ENCODE results near the gene STRIP2.
"Not testable (repeated sequence)": the region's sequence is repeated elsewhere in the genome, so short reads cannot be mapped to it uniquely, and the experiment has no call there.

STRIP2 gene, protein sequence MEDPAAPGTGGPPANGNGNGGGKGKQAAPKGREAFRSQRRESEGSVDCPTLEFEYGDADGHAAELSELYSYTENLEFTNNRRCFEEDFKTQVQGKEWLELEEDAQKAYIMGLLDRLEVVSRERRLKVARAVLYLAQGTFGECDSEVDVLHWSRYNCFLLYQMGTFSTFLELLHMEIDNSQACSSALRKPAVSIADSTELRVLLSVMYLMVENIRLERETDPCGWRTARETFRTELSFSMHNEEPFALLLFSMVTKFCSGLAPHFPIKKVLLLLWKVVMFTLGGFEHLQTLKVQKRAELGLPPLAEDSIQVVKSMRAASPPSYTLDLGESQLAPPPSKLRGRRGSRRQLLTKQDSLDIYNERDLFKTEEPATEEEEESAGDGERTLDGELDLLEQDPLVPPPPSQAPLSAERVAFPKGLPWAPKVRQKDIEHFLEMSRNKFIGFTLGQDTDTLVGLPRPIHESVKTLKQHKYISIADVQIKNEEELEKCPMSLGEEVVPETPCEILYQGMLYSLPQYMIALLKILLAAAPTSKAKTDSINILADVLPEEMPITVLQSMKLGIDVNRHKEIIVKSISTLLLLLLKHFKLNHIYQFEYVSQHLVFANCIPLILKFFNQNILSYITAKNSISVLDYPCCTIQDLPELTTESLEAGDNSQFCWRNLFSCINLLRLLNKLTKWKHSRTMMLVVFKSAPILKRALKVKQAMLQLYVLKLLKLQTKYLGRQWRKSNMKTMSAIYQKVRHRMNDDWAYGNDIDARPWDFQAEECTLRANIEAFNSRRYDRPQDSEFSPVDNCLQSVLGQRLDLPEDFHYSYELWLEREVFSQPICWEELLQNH

GRCh38 chr7:129433847-129434674 is at the start of gene STRIP2:
STRIP2 (plus strand) TSS chr7:129434432; CDS start chr7:129434473, 41 bp downstream.
- no peak for DNase-seq

- no peak for DNase-seq
These were observed 49.1 kb upstream of the STRIP2 start for GRCh38 chr7:129385116-129385515.

DNA sequence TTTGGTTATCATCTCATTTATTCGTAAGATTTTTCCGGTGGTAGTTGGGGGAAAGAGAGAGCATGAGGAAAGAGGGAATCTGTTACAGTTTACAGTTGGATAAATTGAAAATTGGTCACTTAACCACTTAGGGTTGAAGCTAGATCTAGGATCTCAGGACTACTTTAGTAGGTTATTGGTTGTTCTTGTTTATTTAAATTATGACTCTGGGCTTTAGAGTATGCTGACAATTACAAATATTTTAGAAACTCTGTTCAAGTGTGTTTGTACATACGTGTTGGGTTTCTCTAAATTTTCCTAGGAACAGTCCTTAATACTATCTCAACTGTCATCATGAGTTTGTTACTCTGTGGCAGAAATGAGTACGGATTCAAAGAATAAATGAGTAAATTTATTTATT is 48.6 kb upstream of the STRIP2 start:
- DNase-seq: no peak

DNA sequence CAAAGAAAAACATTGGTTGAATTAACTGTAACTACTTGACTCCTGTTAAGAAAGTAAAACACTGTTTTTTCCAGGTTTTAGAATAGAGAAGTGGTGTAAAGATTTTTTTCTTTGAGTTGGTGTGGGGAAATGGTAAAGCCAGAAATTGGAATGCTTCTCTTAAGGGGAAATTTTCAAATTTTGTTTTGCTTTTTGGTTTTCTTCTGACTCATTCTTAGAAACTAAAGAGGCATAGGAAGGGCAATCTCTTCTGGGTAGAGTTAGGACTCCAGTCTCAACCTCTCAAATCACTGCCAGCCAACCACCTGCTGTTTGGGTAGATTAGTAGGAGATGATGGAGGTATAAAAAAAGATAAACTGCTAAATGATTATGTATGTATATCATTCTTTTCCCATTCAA is 47.7 kb upstream of the STRIP2 start:
- DNase-seq: no peak

DNA sequence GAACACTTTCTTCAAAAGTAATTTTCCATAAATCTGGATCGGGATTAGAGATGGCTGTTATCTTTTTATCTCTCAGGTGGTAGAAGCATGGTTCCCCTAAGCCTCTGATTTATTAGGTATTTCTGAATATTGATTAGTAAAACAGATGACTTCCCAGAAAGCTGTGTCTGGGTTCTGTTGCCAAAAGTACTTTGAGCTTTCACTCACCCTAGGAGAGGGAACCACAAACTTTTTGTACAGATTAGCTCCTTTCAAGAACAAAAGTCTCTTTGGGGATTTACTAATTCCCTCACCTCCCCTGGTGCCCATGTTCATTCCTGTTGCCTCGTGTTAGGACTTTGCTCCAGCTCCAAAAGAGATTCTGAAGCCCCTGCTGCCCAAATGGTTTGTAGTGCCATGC is 46.7 kb upstream of the STRIP2 start:
- no peak for DNase-seq

DNA sequence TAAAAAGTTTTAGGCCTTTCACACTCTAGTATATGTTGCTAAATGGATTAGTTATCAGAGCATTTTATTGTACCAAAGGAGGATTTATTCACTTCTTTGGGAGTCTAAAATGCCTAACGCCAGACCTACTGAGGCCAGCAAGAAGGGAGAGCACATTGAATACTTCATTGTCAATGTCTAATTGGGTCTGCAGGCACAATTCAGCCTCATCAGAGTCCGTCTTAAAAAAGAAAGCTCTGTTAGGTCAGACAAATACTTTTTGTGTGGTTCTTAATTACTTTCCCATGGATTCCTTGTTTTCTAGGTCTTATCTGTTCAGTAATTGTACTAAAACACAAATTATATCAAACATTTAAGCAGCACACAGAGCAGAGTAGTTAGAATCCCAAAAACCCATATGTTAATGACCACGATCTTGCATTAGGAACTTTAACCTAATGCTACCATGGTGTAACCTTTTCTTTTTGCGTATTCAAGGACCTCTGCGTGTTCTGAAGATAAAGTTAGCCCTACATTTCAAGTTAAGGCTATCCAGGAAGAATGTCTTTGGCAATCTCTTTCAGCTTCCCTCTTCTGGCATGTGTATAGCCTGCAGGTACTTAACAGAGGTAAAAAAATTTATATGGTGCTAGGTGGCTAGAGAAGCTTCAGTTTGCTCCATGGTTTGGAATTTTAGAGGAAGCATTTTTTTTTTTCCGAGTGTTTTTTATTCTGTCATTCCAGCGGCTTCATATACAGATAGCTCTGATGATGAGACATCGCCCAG is 45.7 kb upstream of the STRIP2 start:
- no peak for DNase-seq

GRCh38 chr7:129389829-129390228 is 44.4 kb upstream of the STRIP2 start:
- no peak for DNase-seq

GRCh38 chr7:129390314-129390713 is 43.9 kb upstream of the STRIP2 start:
- no peak for DNase-seq

GRCh38 chr7:129391546-129392171 is 42.6 kb upstream of the STRIP2 start:
- no peak for DNase-seq

GRCh38 chr7:129393255-129393654 is 41.0 kb upstream of the STRIP2 start:
- no peak for DNase-seq

DNA sequence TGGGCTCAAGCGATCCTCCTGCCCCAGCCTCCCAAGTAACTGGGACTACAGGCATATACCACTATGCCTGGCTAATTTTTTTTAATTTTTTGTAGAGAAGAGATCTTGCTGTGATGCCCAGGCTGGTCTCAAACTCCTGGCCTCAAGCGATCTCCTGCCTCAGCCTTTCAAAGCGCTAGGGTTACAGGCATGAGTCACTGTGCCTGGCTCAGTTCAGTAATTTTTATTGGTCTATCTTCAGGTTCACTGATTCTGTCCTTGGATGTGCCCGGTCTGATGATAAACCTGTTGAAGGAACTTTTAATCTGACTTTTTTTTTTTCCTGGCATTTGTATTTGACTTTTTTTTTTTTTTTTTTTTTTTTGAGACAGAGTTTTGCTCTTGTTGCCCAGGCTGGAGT is 40.1 kb upstream of the STRIP2 start:
- no peak for DNase-seq

- DNase-seq: no peak
These were observed 39.0 kb upstream of the STRIP2 start for GRCh38 chr7:129394982-129395914.

GRCh38 chr7:129401228-129401966 is 32.8 kb upstream of the STRIP2 start:
- peak; percentile 31 for DNase-seq

- no peak for DNase-seq
These were observed 32.0 kb upstream of the STRIP2 start for GRCh38 chr7:129401967-129402860.

DNA sequence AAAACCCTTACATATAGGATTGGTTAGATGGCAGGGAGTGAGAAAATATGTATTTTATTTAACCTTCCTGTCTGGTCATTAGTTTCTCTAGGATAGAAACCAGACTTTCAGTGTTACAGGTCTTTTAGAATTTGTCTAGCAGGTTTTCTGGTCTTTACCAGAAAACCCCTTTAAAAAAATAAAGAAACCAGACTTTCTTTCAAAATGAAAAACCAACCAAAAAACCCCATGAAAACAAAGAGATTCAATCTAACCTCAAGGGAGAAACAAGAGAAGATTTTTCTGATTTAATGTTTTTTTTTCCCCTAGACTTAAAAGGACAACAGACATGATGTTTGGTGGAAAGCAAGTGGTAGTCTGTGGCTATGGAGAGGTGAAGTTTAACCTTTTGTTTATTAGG is 28.7 kb upstream of the STRIP2 start:
- no peak for DNase-seq

GRCh38 chr7:129410238-129410637 is 24.0 kb upstream of the STRIP2 start:
- DNase-seq: not testable (repeated sequence)

DNA sequence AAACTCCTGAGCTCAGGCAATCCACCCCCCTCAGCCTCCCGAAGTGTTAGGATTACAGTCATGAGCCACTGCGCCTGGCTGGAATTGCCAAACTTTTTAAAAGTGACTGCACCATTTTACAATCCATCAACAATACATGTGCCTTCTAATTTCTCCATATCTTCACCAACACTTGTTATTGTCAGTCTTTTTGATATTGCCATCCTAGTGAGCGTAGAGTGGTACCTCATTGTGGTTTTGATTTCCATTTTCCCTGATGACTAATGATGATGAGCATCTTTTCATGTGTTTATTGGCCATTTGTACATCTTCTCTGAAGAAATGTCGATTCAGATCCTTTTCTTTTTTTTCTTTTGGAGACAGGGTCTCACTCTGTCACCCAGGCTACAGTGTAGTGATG is 21.7 kb upstream of the STRIP2 start:
- DNase-seq: no peak

DNA sequence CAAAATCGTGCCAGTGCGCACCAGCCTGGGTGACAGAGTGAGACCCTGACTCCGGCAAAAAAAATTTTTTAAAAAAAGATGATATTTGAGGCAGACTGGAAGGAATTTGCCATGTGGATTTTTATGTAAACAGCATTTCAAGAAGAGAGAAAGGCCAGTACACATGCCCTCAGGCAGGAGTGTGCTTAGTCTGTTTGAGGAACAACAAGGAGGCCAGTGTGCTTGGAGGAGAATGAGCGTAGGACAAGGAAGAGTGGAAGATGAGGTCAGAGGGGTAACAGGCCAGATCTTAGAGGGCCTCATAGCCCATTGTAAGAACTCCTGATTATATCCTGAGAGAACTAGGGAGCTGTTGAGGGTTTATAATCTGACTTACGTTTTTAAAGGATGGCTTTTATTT is 17.2 kb upstream of the STRIP2 start:
- DNase-seq: no peak

DNA sequence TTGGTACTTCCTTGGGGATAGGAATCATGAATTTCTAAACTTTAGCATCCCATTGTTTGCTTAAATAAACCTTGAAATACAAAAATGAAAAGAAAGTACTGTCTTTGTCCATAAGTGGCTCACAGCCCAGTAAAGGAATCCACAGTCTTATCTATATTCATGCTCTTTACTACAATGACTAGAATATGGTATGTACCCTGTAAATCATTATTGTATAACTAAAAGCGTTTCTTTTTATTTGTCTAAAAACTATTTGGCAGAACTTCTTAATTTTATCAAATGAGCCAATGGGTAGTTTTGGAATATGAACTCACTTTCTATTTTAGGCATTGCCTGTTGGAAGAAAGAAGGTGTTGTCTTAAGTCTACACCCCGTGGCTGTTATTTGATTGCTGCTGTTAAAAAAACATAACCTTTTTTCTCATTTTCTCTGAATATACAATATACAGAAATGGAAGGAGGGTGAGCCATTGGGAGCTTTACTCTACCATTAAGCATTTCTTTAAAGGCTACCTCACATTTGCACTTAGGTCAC is 12.4 kb upstream of the STRIP2 start:
- DNase-seq: no peak

Data from SIG-M5 (cell line).